ENCODE measurements around the gene PTCHD1. TPM values are rescaled to one million over a fixed set of nuclear protein-coding genes. Genes with fewer than 3 reads are reported as not detected.

Gene PTCHD1
- total RNA-seq, 1 donor from 2014 or later = not detected

DNA sequence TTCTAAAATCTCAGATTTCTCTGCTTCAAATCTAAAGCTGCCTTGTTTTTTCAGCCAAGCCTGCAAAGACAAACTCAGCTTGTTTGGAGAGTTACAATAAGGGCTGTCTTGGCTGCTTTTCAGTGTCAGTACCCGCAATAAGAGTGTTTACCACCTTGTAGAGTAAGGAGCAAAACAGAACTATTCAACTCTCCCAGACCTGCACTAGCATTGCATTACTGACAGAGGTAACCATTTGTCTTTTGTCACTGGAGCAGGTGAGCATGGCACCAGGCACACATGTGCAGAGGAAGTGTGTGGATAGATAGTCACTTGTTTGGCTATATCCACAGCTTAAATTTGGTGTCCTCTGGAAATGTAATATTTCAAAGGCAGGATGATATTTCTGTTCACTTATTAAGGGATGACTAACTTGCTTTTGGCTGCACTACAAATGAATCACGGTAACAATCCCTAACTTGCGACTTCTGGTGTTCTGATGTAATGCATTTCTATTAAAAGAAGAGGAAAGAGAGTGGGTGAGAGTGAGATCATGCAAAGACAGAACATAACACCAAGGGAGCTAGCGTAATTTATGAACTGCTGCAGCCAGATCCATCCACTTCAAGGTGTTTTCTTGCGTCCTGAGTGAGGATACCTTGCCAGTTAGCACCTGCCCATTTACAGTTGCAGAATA lies 38.6 kb downstream of the PTCHD1 start:
- DNase-seq (ENCODE audit: low spot score) = no peak
- no peaks in the 10 kb centered on the region for H3K36me3 Mint-ChIP-seq (ENCODE audit: low read depth)
- intact Hi-C loops (cut with micrococcal nuclease) = no loop called here
- no peak overlapping the region for H3K27ac Mint-ChIP-seq
- no peaks in the 10 kb centered on the region for H3K9me3 Mint-ChIP-seq
- no peaks in the 10 kb centered on the region for H3K4me1 Mint-ChIP-seq (ENCODE audit: low read depth)
- H3K4me3 Mint-ChIP-seq = no peak overlapping the region
- no peaks in the 10 kb centered on the region for H3K27me3 Mint-ChIP-seq (ENCODE audit: insufficient read depth)

GRCh38 chrX:23374291-23374690 lies 39.6 kb downstream of the PTCHD1 start:
- Mint-ChIP-seq H3K27me3 (ENCODE audit: insufficient read depth) (no peaks in the 10 kb centered on the region), H3K4me3 (no peak overlapping the region), H3K27ac (no peak overlapping the region), H3K9me3 (no peaks in the 10 kb centered on the region), H3K4me1 (ENCODE audit: low read depth) (no peaks in the 10 kb centered on the region), H3K36me3 (ENCODE audit: low read depth) (no peaks in the 10 kb centered on the region)
- intact Hi-C loops (cut with micrococcal nuclease) = no loop called here
- no peak for DNase-seq (ENCODE audit: low spot score)

- intact Hi-C loops (cut with micrococcal nuclease) = no loop called here
- no peaks in the 10 kb centered on the region for H3K36me3 Mint-ChIP-seq (ENCODE audit: low read depth)
- DNase-seq (ENCODE audit: low spot score) = no peak
- H3K9me3 Mint-ChIP-seq = no peaks in the 10 kb centered on the region
- H3K27ac Mint-ChIP-seq = no peak overlapping the region
- H3K4me1 Mint-ChIP-seq (ENCODE audit: low read depth) = no peaks in the 10 kb centered on the region
- H3K27me3 Mint-ChIP-seq (ENCODE audit: insufficient read depth) = no peaks in the 10 kb centered on the region
- no peak overlapping the region for H3K4me3 Mint-ChIP-seq
These were observed 41.9 kb downstream of the PTCHD1 start for GRCh38 chrX:23376581-23376980.

GRCh38 chrX:23380581-23380980 lies 45.9 kb downstream of the PTCHD1 start:
- intact Hi-C loops (cut with micrococcal nuclease) = no loop called here
- Mint-ChIP-seq H3K4me1 (ENCODE audit: low read depth) (no peaks in the 10 kb centered on the region), H3K36me3 (ENCODE audit: low read depth) (no peaks in the 10 kb centered on the region), H3K9me3 (no peaks in the 10 kb centered on the region), H3K27me3 (ENCODE audit: insufficient read depth) (peaks cover 2% of the 10 kb centered on the region), H3K27ac (no peak overlapping the region), H3K4me3 (no peak overlapping the region)
- DNase-seq (ENCODE audit: low spot score) = no peak

DNA sequence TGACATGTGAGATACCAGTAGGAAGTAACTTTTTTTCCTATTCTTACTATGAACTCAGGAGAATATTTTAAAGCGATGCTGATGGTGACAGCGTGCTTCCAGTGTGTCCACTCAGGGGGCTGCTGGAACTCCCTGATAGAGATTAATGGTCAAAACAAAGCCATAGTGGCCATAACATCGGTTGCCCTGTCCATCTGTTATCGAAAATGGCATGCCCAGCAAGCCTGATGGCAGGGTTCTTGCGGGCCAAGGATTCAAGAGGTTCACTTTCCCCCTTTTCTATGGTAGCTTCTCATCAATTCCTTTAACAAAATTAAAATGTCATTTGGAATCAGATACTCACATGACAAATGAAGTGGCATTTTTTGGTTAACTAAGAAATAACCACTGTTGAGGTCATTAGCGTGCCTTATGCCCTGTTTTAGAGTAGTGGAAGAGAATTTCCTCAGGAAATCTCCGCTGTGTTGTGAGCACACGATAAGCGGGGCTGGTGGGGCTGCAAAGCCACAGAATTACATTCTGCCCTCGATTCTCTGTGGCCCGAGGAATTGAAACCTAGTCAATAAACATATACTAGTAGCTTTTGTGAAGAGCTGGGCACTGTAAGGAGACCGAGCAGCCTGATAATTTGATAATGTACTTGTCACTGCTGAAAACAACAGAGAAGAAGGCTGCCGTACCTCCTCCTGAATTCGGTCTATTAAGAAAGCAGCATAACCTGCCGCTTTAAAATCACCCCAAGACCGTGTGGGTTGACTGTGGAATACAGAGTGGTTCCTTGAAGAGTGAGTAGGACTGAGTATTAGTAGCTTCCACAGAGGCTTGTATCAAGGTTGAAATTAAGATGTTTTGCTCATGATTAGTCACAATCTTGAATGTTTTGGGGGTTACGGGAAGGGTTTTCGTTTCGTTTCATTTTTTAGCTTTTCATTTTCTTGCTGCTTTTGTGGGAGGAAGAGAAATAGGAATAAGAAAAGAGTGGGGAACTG lies 46.7 kb downstream of the PTCHD1 start:
- no peaks in the 10 kb centered on the region for H3K36me3 Mint-ChIP-seq (ENCODE audit: low read depth)
- intact Hi-C loops (cut with micrococcal nuclease) = no loop called here
- DNase-seq (ENCODE audit: low spot score) = no peak
- no peaks in the 10 kb centered on the region for H3K9me3 Mint-ChIP-seq
- no peaks in the 10 kb centered on the region for H3K4me1 Mint-ChIP-seq (ENCODE audit: low read depth)
- no peak overlapping the region for H3K27ac Mint-ChIP-seq
- peak overlapping the region; percentile 16 for H3K4me3 Mint-ChIP-seq
- H3K27me3 Mint-ChIP-seq (ENCODE audit: insufficient read depth) = peaks cover 2% of the 10 kb centered on the region

- Mint-ChIP-seq H3K27ac (no peak overlapping the region), H3K4me1 (ENCODE audit: low read depth) (no peaks in the 10 kb centered on the region), H3K9me3 (no peaks in the 10 kb centered on the region), H3K4me3 (no peak overlapping the region), H3K27me3 (ENCODE audit: insufficient read depth) (peaks cover 2% of the 10 kb centered on the region), H3K36me3 (ENCODE audit: low read depth) (no peaks in the 10 kb centered on the region)
- intact Hi-C loops (cut with micrococcal nuclease) = no loop called here
- no peak for DNase-seq (ENCODE audit: low spot score)
These were observed 47.9 kb downstream of the PTCHD1 start for GRCh38 chrX:23382572-23382971.

- H3K4me1 Mint-ChIP-seq (ENCODE audit: low read depth) = no peaks in the 10 kb centered on the region
- no peak for DNase-seq (ENCODE audit: low spot score)
- no peaks in the 10 kb centered on the region for H3K36me3 Mint-ChIP-seq (ENCODE audit: low read depth)
- intact Hi-C loops (cut with micrococcal nuclease) = no loop called here
- H3K27ac Mint-ChIP-seq = no peak overlapping the region
- H3K27me3 Mint-ChIP-seq (ENCODE audit: insufficient read depth) = peaks cover 2% of the 10 kb centered on the region
- H3K9me3 Mint-ChIP-seq = no peaks in the 10 kb centered on the region
- no peak overlapping the region for H3K4me3 Mint-ChIP-seq
These were observed 48.8 kb downstream of the PTCHD1 start for GRCh38 chrX:23383411-23383810.

DNA sequence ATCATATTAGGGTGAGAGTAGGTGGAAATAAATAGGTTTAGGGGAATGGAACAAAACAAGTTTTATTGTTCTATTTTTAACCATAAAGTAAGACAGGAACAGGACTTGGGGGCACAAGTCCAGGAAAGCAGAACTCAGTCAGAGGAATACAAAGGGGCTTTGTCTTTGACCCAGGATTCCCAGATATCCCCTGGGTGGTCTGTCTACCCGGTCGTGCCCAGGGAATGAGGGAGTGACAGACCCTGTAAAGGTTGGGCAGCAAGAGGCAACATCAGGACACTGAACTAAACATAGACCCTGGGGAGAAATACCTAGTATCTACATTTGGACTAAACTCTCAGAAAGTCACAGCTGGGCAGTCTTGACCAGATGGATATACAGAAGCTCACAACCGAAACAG lies 50.6 kb downstream of the PTCHD1 start:
- Mint-ChIP-seq H3K9me3 (no peaks in the 10 kb centered on the region), H3K4me1 (ENCODE audit: low read depth) (no peaks in the 10 kb centered on the region), H3K27ac (no peak overlapping the region), H3K27me3 (ENCODE audit: insufficient read depth) (peaks cover 2% of the 10 kb centered on the region), H3K36me3 (ENCODE audit: low read depth) (no peaks in the 10 kb centered on the region), H3K4me3 (no peak overlapping the region)
- no peak for DNase-seq (ENCODE audit: low spot score)
- intact Hi-C loops (cut with micrococcal nuclease) = no loop called here

GRCh38 chrX:23386260-23386659 lies 51.6 kb downstream of the PTCHD1 start:
- peaks cover 2% of the 10 kb centered on the region for H3K27me3 Mint-ChIP-seq (ENCODE audit: insufficient read depth)
- no peak overlapping the region for H3K4me3 Mint-ChIP-seq
- no peak overlapping the region for H3K27ac Mint-ChIP-seq
- intact Hi-C loops (cut with micrococcal nuclease) = no loop called here
- no peaks in the 10 kb centered on the region for H3K9me3 Mint-ChIP-seq
- H3K36me3 Mint-ChIP-seq (ENCODE audit: low read depth) = no peaks in the 10 kb centered on the region
- no peaks in the 10 kb centered on the region for H3K4me1 Mint-ChIP-seq (ENCODE audit: low read depth)
- no peak for DNase-seq (ENCODE audit: low spot score)

DNA sequence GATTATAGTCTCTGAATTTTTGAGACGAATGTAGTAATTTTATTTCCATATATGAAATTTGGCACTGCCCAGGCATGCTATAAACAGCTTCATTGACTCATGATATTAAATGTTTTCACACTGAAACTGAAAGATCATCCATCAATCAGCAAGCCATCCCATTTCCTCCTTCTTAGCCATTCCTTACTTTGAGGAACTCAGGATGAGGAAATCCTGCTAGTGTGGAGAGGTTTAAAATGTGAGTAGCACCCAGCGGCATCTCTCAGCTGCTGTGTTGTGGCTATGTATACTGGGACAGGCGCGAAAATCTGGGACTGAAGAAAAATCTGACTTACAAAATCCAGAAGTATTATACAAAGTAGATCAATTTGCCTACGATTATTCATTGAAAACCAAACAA lies 52.1 kb downstream of the PTCHD1 start:
- Mint-ChIP-seq H3K27me3 (ENCODE audit: insufficient read depth) (peaks cover 2% of the 10 kb centered on the region), H3K9me3 (no peaks in the 10 kb centered on the region), H3K4me3 (no peak overlapping the region), H3K36me3 (ENCODE audit: low read depth) (no peaks in the 10 kb centered on the region), H3K27ac (no peak overlapping the region), H3K4me1 (ENCODE audit: low read depth) (no peaks in the 10 kb centered on the region)
- no peak for DNase-seq (ENCODE audit: low spot score)
- intact Hi-C loops (cut with micrococcal nuclease) = no loop called here

DNA sequence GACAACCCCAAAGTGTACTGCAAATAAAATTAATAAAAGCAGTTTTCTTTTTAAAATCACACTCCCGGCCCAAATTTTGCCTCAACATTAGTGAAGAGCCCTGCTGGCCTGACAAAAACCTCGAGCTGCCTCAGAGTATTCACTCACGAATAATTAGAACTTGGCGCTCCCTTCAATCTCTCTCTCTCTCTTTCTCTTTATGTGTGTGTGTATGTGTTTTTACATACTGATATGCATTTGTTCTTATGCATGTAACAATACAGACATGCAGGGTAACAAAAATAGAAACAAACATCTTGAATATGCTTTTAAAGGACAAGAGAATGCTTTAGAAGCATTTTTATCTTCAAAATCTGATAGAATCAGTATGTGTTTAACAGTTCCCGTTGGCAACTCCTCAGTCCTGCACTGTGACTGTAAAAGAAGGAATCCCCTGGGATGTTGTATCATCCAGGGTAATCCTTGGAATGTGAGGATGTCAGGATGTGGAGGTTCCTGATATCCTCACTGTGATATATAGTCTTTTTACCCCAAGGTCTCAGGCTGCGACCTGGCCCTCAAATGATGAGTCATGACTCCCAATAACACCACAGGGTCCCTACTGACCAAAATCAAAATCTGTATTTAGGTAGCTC lies 53.0 kb downstream of the PTCHD1 start:
- DNase-seq (ENCODE audit: low spot score) = no peak
- no peaks in the 10 kb centered on the region for H3K9me3 Mint-ChIP-seq
- no peaks in the 10 kb centered on the region for H3K36me3 Mint-ChIP-seq (ENCODE audit: low read depth)
- no peaks in the 10 kb centered on the region for H3K4me1 Mint-ChIP-seq (ENCODE audit: low read depth)
- intact Hi-C loops (cut with micrococcal nuclease) = loop anchor here (1.0 kb wide), 1 partner anchor 20 kb away; no protein-coding TSS in a partner anchor
- H3K27me3 Mint-ChIP-seq (ENCODE audit: insufficient read depth) = no peaks in the 10 kb centered on the region
- H3K27ac Mint-ChIP-seq = no peak overlapping the region
- H3K4me3 Mint-ChIP-seq = no peak overlapping the region

- H3K27me3 Mint-ChIP-seq (ENCODE audit: insufficient read depth) = no peaks in the 10 kb centered on the region
- H3K4me3 Mint-ChIP-seq = no peak overlapping the region
- intact Hi-C loops (cut with micrococcal nuclease) = no loop called here
These were observed 54.6 kb downstream of the PTCHD1 start for GRCh38 chrX:23389196-23389792.

More at GRCh38 chrX:23389196-23389792, 54.6 kb downstream of the PTCHD1 start:
- H3K4me1 Mint-ChIP-seq (ENCODE audit: low read depth) = no peaks in the 10 kb centered on the region
- H3K9me3 Mint-ChIP-seq = no peaks in the 10 kb centered on the region
- DNase-seq (ENCODE audit: low spot score) = no peak
- H3K27ac Mint-ChIP-seq = no peak overlapping the region
- no peaks in the 10 kb centered on the region for H3K36me3 Mint-ChIP-seq (ENCODE audit: low read depth)

Data from activated T-helper 1 cell treated with anti-CD3 and anti-CD28 coated beads, Interleukin-12 subunit alpha, Interleukin-12 subunit beta, Interleukin-2, Interleukin-4 antibody, amounts not matched to agents 30 ng/mL and 10 ng/mL and 1 ng/mL, durations not matched to agents 14 hours and 24 hours and 36 hours (primary cell).